ENCODE measurements around the gene CLIP3.
"Not testable (repeated sequence)": the region's sequence is repeated elsewhere in the genome, so short reads cannot be mapped to it uniquely, and the experiment has no call there.

CLIP3 gene

GRCh38 chr19:36006955-36007354 lies 25.7 kb downstream of the CLIP3 start:
- DNase-seq: no peak

GRCh38 chr19:36003284-36003683 lies 29.4 kb downstream of the CLIP3 start:
- no peak for DNase-seq

GRCh38 chr19:36001605-36002004 lies 31.1 kb downstream of the CLIP3 start:
- DNase-seq: no peak

- no peak for DNase-seq
These were observed 35.9 kb downstream of the CLIP3 start for GRCh38 chr19:35996777-35997176.

- DNase-seq: peak; percentile 99
These were observed 37.4 kb downstream of the CLIP3 start, which contains the start of gene SDHAF1 for GRCh38 chr19:35995048-35995993. TSS of gene SDHAF1 (plus strand) at chr19:35995188. CDS start at chr19:35995275, 87 bp downstream.

- DNase-seq: peak; percentile 25
These were observed 38.6 kb downstream of the CLIP3 start for GRCh38 chr19:35993923-35994598.

- DNase-seq: no peak
These were observed 39.5 kb downstream of the CLIP3 start for GRCh38 chr19:35992907-35993765.

GRCh38 chr19:35991731-35992450 lies 40.8 kb downstream of the CLIP3 start:
- no peak for DNase-seq

- DNase-seq: no peak
These were observed 41.6 kb downstream of the CLIP3 start for GRCh38 chr19:35990771-35991730.

GRCh38 chr19:35990156-35990555 lies 42.5 kb downstream of the CLIP3 start:
- DNase-seq: no peak

- DNase-seq: no peak
These were observed 43.8 kb downstream of the CLIP3 start for GRCh38 chr19:35988824-35989223.

- no peak for DNase-seq
These were observed 45.1 kb downstream of the CLIP3 start for GRCh38 chr19:35987571-35987896.

GRCh38 chr19:35986664-35987570 lies 45.8 kb downstream of the CLIP3 start:
- DNase-seq: peak; percentile 64

GRCh38 chr19:35986111-35986510 lies 46.6 kb downstream of the CLIP3 start:
- no peak for DNase-seq

GRCh38 chr19:35983177-35983576 lies 49.5 kb downstream of the CLIP3 start:
- no peak for DNase-seq

- DNase-seq: not testable (repeated sequence)
These were observed 51.7 kb downstream of the CLIP3 start for GRCh38 chr19:35980997-35981396.

- DNase-seq: no peak
These were observed 53.8 kb downstream of the CLIP3 start for GRCh38 chr19:35978832-35979365.

- no peak for DNase-seq
These were observed 54.4 kb downstream of the CLIP3 start for GRCh38 chr19:35978271-35978670.

- peak; percentile 37 for DNase-seq
These were observed 55.0 kb downstream of the CLIP3 start for GRCh38 chr19:35977446-35978222.

Measured in stimulated activated CD4-positive, alpha-beta T cell treated with anti-CD3 and anti-CD28 coated beads, Interleukin-15, amount 100 ng/mL, for 24 hours (primary cell).